Mesenchymal stem cell (in vitro differentiated cells and primary cell): ENCODE measurements around the gene ATP5ME.

Experiments
- DNase-seq: peaks from one replicate; pipeline ENCODE4 v3.0.0-alpha.2; 2013
- H2AFZ ChIP-seq: one replicate; pipeline ENCODE4 v1.6.1; 2013; ENCODE audit warnings: low read depth, mild to moderate bottlenecking, control low read depth, inconsistent platforms, low read length, moderate library complexity
- H2AK5ac ChIP-seq: 2 replicates; pipeline ENCODE4 v1.6.1; 2013; ENCODE audit warnings: low read length, moderate library complexity, mild to moderate bottlenecking, inconsistent platforms; ENCODE audit not compliant: severe bottlenecking
- H2BK120ac ChIP-seq: one replicate; pipeline ENCODE4 v1.6.1; 2013; ENCODE audit warnings: low read depth, mild to moderate bottlenecking, inconsistent platforms, low read length, moderate library complexity
- H2BK12ac ChIP-seq, 2 experiments: one replicate each; pipeline ENCODE4 v1.6.1; 2013; ENCODE audit warnings: inconsistent platforms in 2 of 2, low read length in 2 of 2, mild to moderate bottlenecking in 2 of 2, moderate library complexity in 2 of 2, control low read depth in 1 of 2
- H2BK15ac ChIP-seq: one replicate; pipeline ENCODE4 v1.6.1; 2013; ENCODE audit warnings: mild to moderate bottlenecking, low read depth, inconsistent platforms; ENCODE audit not compliant: poor library complexity, severe bottlenecking
- H2BK5ac ChIP-seq: 2 replicates; pipeline ENCODE4 v1.6.1; 2013; ENCODE audit warnings: low read depth, mild to moderate bottlenecking, low read length, control low read depth, inconsistent platforms; ENCODE audit not compliant: poor library complexity, severe bottlenecking
- H3K14ac ChIP-seq, 2 experiments: one replicate each; pipeline ENCODE4 v1.6.1; 2013; ENCODE audit warnings: inconsistent platforms in 2 of 2, low read length in 2 of 2, control low read depth in 1 of 2, mild to moderate bottlenecking in 1 of 2, moderate library complexity in 1 of 2
- H3K18ac ChIP-seq, 2 experiments: one replicate each; pipeline ENCODE4 v1.6.1; 2013; ENCODE audit warnings: inconsistent platforms in 2 of 2, low read length in 2 of 2, control low read depth in 1 of 2, low read depth in 1 of 2, mild to moderate bottlenecking in 1 of 2
- H3K23ac ChIP-seq, 2 experiments: one replicate each; pipeline ENCODE4 v1.6.1; 2013; ENCODE audit warnings: inconsistent platforms in 2 of 2, low read length in 2 of 2, mild to moderate bottlenecking in 2 of 2, moderate library complexity in 2 of 2, control low read depth in 1 of 2
- H3K27ac ChIP-seq: 2 replicates; pipeline ENCODE4 v1.5.1; 2013; ENCODE audit warnings: mild to moderate bottlenecking, moderate library complexity, low read length, control low read depth, inconsistent platforms; ENCODE audit not compliant: poor library complexity, severe bottlenecking
- H3K27me3 ChIP-seq, 2 experiments: 2 replicates each; pipeline versions ENCODE4 v1.6.1 to v1.7.0; 2013; ENCODE audit warnings: low read length in 2 of 2, mild to moderate bottlenecking in 2 of 2, moderate library complexity in 2 of 2, control low read depth in 1 of 2, inconsistent platforms in 1 of 2; ENCODE audit not compliant: control insufficient read depth in 1 of 2, insufficient read depth in 1 of 2
- H3K36me3 ChIP-seq, 2 experiments: 2 replicates each; pipeline versions ENCODE4 v1.6.1 to v1.7.0; 2013; ENCODE audit warnings: low read length in 2 of 2, control low read depth in 1 of 2, inconsistent platforms in 1 of 2, low read depth in 1 of 2, mild to moderate bottlenecking in 1 of 2; ENCODE audit not compliant: insufficient read depth in 2 of 2, control insufficient read depth in 1 of 2
- H3K4ac ChIP-seq, 2 experiments: one replicate each; pipeline ENCODE4 v1.6.1; 2013; ENCODE audit warnings: inconsistent platforms in 2 of 2, low read length in 2 of 2, mild to moderate bottlenecking in 2 of 2, moderate library complexity in 2 of 2, control low read depth in 1 of 2, low read depth in 1 of 2
- H3K4me1 ChIP-seq: 2 replicates; pipeline ENCODE4 v1.6.1; 2013; ENCODE audit warnings: low read depth, low read length, control low read depth; ENCODE audit not compliant: control insufficient read depth, insufficient read depth
- H3K4me2 ChIP-seq: 2 replicates; pipeline ENCODE4 v1.6.1; 2013; ENCODE audit warnings: low read length, mild to moderate bottlenecking, inconsistent platforms; ENCODE audit not compliant: poor library complexity, severe bottlenecking
- H3K4me3 ChIP-seq, 2 experiments: 2 replicates each; pipeline versions ENCODE4 v1.5.1 to v1.7.0; 2013; ENCODE audit warnings: low read length in 2 of 2, mild to moderate bottlenecking in 2 of 2, control low read depth in 1 of 2, low read depth in 1 of 2; ENCODE audit not compliant: insufficient read depth in 1 of 2
- H3K79me1 ChIP-seq: replicated peaks from 2 replicates; pipeline ENCODE4 v1.6.1; 2013; ENCODE audit warnings: mild to moderate bottlenecking, control low read depth, low read length, inconsistent platforms; ENCODE audit not compliant: poor library complexity, severe bottlenecking
- H3K9ac ChIP-seq: 2 replicates; pipeline ENCODE4 v1.7.0; 2013; ENCODE audit warnings: mild to moderate bottlenecking, low read length, moderate library complexity
- H3K9me3 ChIP-seq: 2 replicates; pipeline ENCODE4 v1.7.0; 2013; ENCODE audit warnings: mild to moderate bottlenecking, low read length; ENCODE audit not compliant: control insufficient read depth
- H4K8ac ChIP-seq: one replicate; pipeline ENCODE4 v1.6.1; 2013; ENCODE audit warnings: inconsistent platforms, mild to moderate bottlenecking, low read length, moderate library complexity
- H4K91ac ChIP-seq: one replicate; pipeline ENCODE4 v1.6.1; 2013; ENCODE audit warnings: mild to moderate bottlenecking, low read length, inconsistent platforms
- WGBS: methylation state at CpG from one replicate; pipeline ENCODE4 v1.1.7; 2013; ENCODE audit warnings: mixed read lengths; 5-methylcytosine and 5-hydroxymethylcytosine counted together

The ATP5ME gene

DNA sequence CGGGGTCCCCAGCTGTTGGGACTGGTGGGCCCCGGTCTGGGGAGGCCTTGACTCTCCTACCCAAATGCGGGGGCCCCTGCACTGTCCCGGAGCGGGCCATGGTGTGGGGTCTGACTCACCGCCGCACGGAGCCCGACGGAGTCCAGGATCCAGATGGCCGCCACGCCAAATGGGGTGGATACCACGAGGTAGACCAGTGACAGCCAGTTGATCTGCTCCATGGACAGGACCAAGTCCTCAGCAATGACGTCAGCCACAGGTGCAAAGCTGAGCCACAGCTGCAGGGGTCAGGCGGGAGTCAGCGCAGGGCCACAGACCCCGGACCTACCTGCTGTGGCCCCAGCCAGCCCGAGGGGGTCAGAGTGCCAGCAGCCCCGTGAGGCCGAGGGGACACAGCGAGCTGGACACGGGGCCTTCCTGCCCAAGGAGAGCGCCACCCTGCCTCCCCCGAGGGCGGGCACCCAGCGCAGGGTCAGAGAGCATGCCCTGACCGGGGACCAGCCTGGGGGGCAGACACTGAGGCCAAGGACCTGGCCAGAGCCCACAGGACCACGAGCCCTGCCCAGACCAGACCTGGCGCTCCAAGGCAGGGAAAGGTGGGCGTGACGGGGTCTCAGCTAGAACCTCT lies 12.5 kb upstream of the ATP5ME start:
- H3K27ac ChIP-seq: peak overlapping the region; percentile 3
- peak overlapping the region; percentile 69 to 99 for H2BK12ac ChIP-seq
- H2BK120ac ChIP-seq: no peak overlapping the region
- no peak overlapping the region for H3K23ac ChIP-seq
- H3K4ac ChIP-seq: peak overlapping the region; percentile 29 to 50
- peaks cover 2% of the 10 kb centered on the region for H3K79me1 ChIP-seq
- DNase-seq: no peak
- no peaks in the 10 kb centered on the region for H3K9me3 ChIP-seq
- peaks cover 18 to 21% of the 10 kb centered on the region in 2 experiments for H3K36me3 ChIP-seq
- peak overlapping the region in 1 of 2 experiments; percentile 83 for H3K4me3 ChIP-seq
- 96% methylated on average over 31 of the region's 31 CpGs for WGBS
- peak overlapping the region; percentile 33 for H4K8ac ChIP-seq
- H2AFZ ChIP-seq: peak overlapping the region; percentile 51
- peak overlapping the region; percentile 13 for H2AK5ac ChIP-seq
- H2BK15ac ChIP-seq: peak overlapping the region; percentile 88
- no peak overlapping the region for H2BK5ac ChIP-seq
- no peak overlapping the region for H3K4me2 ChIP-seq
- H3K18ac ChIP-seq: peak overlapping the region; percentile 3 to 77
- H3K14ac ChIP-seq: peak overlapping the region in 1 of 2 experiments; percentile 79
- H4K91ac ChIP-seq: peak overlapping the region; percentile 92
- H3K4me1 ChIP-seq: peaks cover 53% of the 10 kb centered on the region
- no peaks in the 10 kb centered on the region for H3K27me3 ChIP-seq
- H3K9ac ChIP-seq: peak overlapping the region; percentile 45

DNA sequence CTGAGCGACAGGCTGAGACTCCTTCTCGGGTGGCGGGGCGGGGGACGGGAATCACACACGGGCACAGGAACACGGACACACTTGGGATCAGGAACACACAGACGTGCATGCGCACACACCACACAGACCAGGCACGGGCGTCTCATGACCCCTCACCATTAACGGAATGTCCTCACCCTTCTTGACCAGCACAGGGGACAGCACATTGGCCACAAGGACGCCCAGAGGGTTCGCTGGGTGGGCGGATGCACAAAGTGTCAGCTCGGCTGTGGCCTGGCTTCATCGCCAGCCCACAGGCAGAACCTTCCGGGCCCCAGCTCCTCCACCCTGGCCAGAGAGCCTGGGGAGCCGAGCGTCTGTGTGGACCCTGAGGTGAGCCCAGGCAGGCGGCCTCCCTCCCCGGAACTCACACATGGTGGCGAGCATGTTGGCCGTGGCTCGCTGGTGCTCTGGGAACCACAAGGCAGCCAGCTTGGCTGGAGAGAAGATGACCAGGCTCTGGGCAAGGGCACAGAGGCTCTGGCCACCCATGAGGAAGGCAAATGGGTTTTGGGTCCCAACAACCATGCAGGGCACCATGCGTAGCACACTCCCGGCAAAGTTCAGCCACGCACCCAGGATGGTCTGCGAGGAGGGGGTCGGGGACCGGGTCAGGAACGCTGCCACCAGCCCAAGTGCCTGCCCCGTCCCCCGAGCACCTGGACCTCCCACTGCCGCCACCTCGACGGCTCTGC lies 11.8 kb upstream of the ATP5ME start:
- Histone ChIP-seq H2AFZ (no peak overlapping the region), H3K18ac (no peak overlapping the region)
- WGBS: 97% methylated on average over 37 of the region's 37 CpGs

GRCh38 chr4:684623-685327 lies 10.7 kb upstream of the ATP5ME start:
- H2BK5ac ChIP-seq: no peak overlapping the region
- H3K4me2 ChIP-seq: no peak overlapping the region
- H2BK15ac ChIP-seq: no peak overlapping the region
- H3K4me1 ChIP-seq: peaks cover 64% of the 10 kb centered on the region
- peaks cover 18 to 21% of the 10 kb centered on the region in 2 experiments for H3K36me3 ChIP-seq
- H3K79me1 ChIP-seq: peaks cover 2% of the 10 kb centered on the region
- H4K8ac ChIP-seq: no peak overlapping the region
- no peak overlapping the region for H3K27ac ChIP-seq
- no peak overlapping the region for H2AFZ ChIP-seq
- H3K9me3 ChIP-seq: no peaks in the 10 kb centered on the region
- no peaks in the 10 kb centered on the region for H3K27me3 ChIP-seq
- H2AK5ac ChIP-seq: no peak overlapping the region
- no peak overlapping the region for H3K9ac ChIP-seq
- H2BK120ac ChIP-seq: no peak overlapping the region
- H3K23ac ChIP-seq: no peak overlapping the region
- no peak overlapping the region for H3K4ac ChIP-seq
- no peak overlapping the region for H3K4me3 ChIP-seq
- peak overlapping the region in 1 of 2 experiments; percentile 12 for H2BK12ac ChIP-seq
- H4K91ac ChIP-seq: no peak overlapping the region
- no peak overlapping the region for H3K14ac ChIP-seq
- no peak for DNase-seq
- no peak overlapping the region for H3K18ac ChIP-seq
- WGBS: 91% methylated on average over 21 of the region's 21 CpGs

More for the DNA sequence above, 11.8 kb upstream of the ATP5ME start:
- peaks cover 2% of the 10 kb centered on the region for H3K79me1 ChIP-seq
- H2BK120ac ChIP-seq: no peak overlapping the region
- peak overlapping the region; percentile 65 for H4K91ac ChIP-seq
- DNase-seq: no peak
- no peak overlapping the region for H2BK12ac ChIP-seq
- H3K9me3 ChIP-seq: no peaks in the 10 kb centered on the region
- peaks cover 58% of the 10 kb centered on the region for H3K4me1 ChIP-seq
- no peak overlapping the region for H3K27ac ChIP-seq
- no peaks in the 10 kb centered on the region for H3K27me3 ChIP-seq
- H4K8ac ChIP-seq: no peak overlapping the region
- H3K36me3 ChIP-seq: peaks cover 18 to 21% of the 10 kb centered on the region in 2 experiments
- no peak overlapping the region for H3K4ac ChIP-seq
- no peak overlapping the region for H3K4me2 ChIP-seq
- H2BK15ac ChIP-seq: no peak overlapping the region
- H3K23ac ChIP-seq: no peak overlapping the region
- no peak overlapping the region for H2AK5ac ChIP-seq
- no peak overlapping the region for H2BK5ac ChIP-seq
- no peak overlapping the region for H3K14ac ChIP-seq
- no peak overlapping the region for H3K4me3 ChIP-seq
- H3K9ac ChIP-seq: no peak overlapping the region
